ENCODE data around the gene MACC1. TPM values are rescaled to one million over a fixed set of nuclear protein-coding genes. Genes with fewer than 3 reads are reported as not detected.
"Not testable (repeated sequence)": the region's sequence is repeated elsewhere in the genome, so short reads cannot be mapped to it uniquely, and the experiment has no call there.

The MACC1 gene
- total and polyA plus RNA-seq, 5 donors from 2014 or later = 0.12 to 1.0 (median 0.21) TPM; not detected in 2

DNA sequence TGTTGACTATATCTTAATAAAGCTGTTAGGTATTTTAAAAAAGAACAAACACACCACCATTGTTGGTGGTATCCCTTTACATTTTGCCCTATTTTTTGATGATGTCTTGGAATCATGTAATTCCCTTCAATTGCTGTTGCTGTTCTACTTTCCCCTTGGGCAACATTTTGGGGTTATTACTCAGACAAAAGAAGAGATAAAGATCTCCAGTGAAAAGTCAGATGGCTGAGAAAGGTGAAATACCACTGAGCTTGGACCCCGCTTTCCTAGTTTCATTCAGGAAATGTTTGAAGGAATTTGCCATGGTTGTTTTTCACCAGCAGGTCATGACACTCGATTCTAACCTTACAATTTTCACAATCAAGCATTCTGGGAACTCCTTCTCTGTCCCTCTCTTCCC, 84.6 kb downstream of the MACC1 start:
- H3K36me3 Mint-ChIP-seq = no peaks in the 10 kb centered on the region
- no peaks in the 10 kb centered on the region for H3K4me1 ChIP-seq (ENCODE audit: control insufficient read depth, insufficient read depth, low read length, poor library complexity, severe bottlenecking)
- H3K4me3 ChIP-seq (ENCODE audit: low read depth, low read length) = no peak overlapping the region
- peaks cover 0 to 3% (median 0%) of the 10 kb centered on the region in 7 donors for H3K9me3 Mint-ChIP-seq
- DNase-seq (no peak), ATAC-seq (ENCODE audit: low read depth in 2 of 2) (no peak)
- no peak overlapping the region for H3K4me3 Mint-ChIP-seq
- no peak overlapping the region for H3K27ac Mint-ChIP-seq
- no peaks in the 10 kb centered on the region for H3K36me3 ChIP-seq (ENCODE audit: control insufficient read depth, insufficient read depth, low read length)
- H3K9me3 ChIP-seq (ENCODE audit: control insufficient read depth in 2 of 2, low read length in 2 of 2) = no peaks in the 10 kb centered on the region
- H3K4me1 Mint-ChIP-seq = no peaks in the 10 kb centered on the region
- no peaks in the 10 kb centered on the region for H3K27me3 Mint-ChIP-seq
- no peak overlapping the region for H3K27ac ChIP-seq (ENCODE audit: insufficient read depth, low read length, poor library complexity, severe bottlenecking)
- no peaks in the 10 kb centered on the region for H3K27me3 ChIP-seq (ENCODE audit: control insufficient read depth, insufficient read depth, low read length)

DNA sequence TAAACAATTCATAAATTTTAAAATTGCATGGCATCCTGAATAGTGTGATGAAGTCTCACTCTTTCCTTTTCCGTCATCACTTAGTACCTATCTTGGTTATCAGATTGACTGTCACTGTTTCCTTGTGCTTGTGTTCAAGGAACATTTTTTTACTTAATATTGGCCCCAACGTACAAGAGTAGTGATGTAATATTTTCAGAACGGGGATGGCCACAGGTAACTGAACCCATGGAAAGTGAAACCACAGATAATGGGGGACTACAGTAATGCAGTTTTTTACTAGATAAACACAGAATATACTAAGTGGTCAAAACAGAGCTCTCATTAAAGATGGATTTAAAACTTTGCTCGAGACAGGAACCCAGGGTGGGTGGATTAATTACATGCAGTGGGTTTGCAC, 85.4 kb downstream of the MACC1 start:
- Mint-ChIP-seq H3K36me3 (no peaks in the 10 kb centered on the region), H3K4me3 (no peak overlapping the region), H3K27me3 (no peaks in the 10 kb centered on the region), H3K27ac (no peak overlapping the region), H3K9me3 (peaks cover 0 to 3% (median 0%) of the 10 kb centered on the region in 7 donors), H3K4me1 (no peaks in the 10 kb centered on the region)
- ATAC-seq (ENCODE audit: low read depth in 2 of 2) (no peak), DNase-seq (no peak)
- Histone ChIP-seq H3K27me3 (ENCODE audit: control insufficient read depth, insufficient read depth, low read length) (no peaks in the 10 kb centered on the region), H3K36me3 (ENCODE audit: control insufficient read depth, insufficient read depth, low read length) (no peaks in the 10 kb centered on the region), H3K4me3 (ENCODE audit: low read depth, low read length) (no peak overlapping the region), H3K9me3 (ENCODE audit: control insufficient read depth in 2 of 2, low read length in 2 of 2) (no peaks in the 10 kb centered on the region), H3K27ac (ENCODE audit: insufficient read depth, low read length, poor library complexity, severe bottlenecking) (no peak overlapping the region), H3K4me1 (ENCODE audit: control insufficient read depth, insufficient read depth, low read length, poor library complexity, severe bottlenecking) (no peaks in the 10 kb centered on the region)

GRCh38 chr7:20129920-20130319, 87.3 kb downstream of the MACC1 start:
- ATAC-seq (ENCODE audit: low read depth in 2 of 2) = no peak
- H3K36me3 Mint-ChIP-seq = no peaks in the 10 kb centered on the region
- H3K9me3 Mint-ChIP-seq = peaks cover 0 to 3% (median 0%) of the 10 kb centered on the region in 7 donors
- no peak overlapping the region for H3K27ac Mint-ChIP-seq
- Histone ChIP-seq H3K9me3 (ENCODE audit: control insufficient read depth in 2 of 2, low read length in 2 of 2) (no peaks in the 10 kb centered on the region), H3K27ac (ENCODE audit: insufficient read depth, low read length, poor library complexity, severe bottlenecking) (no peak overlapping the region), H3K36me3 (ENCODE audit: control insufficient read depth, insufficient read depth, low read length) (no peaks in the 10 kb centered on the region), H3K4me3 (ENCODE audit: low read depth, low read length) (no peak overlapping the region), H3K4me1 (ENCODE audit: control insufficient read depth, insufficient read depth, low read length, poor library complexity, severe bottlenecking) (no peaks in the 10 kb centered on the region), H3K27me3 (ENCODE audit: control insufficient read depth, insufficient read depth, low read length) (no peaks in the 10 kb centered on the region)
- H3K4me1 Mint-ChIP-seq = no peaks in the 10 kb centered on the region
- no peaks in the 10 kb centered on the region for H3K27me3 Mint-ChIP-seq
- no peak for DNase-seq
- no peak overlapping the region for H3K4me3 Mint-ChIP-seq

GRCh38 chr7:20128001-20128400, 89.2 kb downstream of the MACC1 start:
- Histone ChIP-seq H3K4me3 (ENCODE audit: low read depth, low read length) (no peak overlapping the region), H3K27ac (ENCODE audit: insufficient read depth, low read length, poor library complexity, severe bottlenecking) (no peak overlapping the region), H3K9me3 (ENCODE audit: control insufficient read depth in 2 of 2, low read length in 2 of 2) (no peaks in the 10 kb centered on the region), H3K36me3 (ENCODE audit: control insufficient read depth, insufficient read depth, low read length) (no peaks in the 10 kb centered on the region), H3K4me1 (ENCODE audit: control insufficient read depth, insufficient read depth, low read length, poor library complexity, severe bottlenecking) (no peaks in the 10 kb centered on the region), H3K27me3 (ENCODE audit: control insufficient read depth, insufficient read depth, low read length) (no peaks in the 10 kb centered on the region)
- peak overlapping the region in 1 of 3 donors; percentile 6 for H3K27ac Mint-ChIP-seq
- DNase-seq (no peak), ATAC-seq (ENCODE audit: low read depth in 2 of 2) (no peak)
- H3K4me3 Mint-ChIP-seq = no peak overlapping the region
- peaks cover 0 to 3% (median 0%) of the 10 kb centered on the region in 7 donors for H3K9me3 Mint-ChIP-seq
- H3K36me3 Mint-ChIP-seq = no peaks in the 10 kb centered on the region
- no peaks in the 10 kb centered on the region for H3K4me1 Mint-ChIP-seq
- no peaks in the 10 kb centered on the region for H3K27me3 Mint-ChIP-seq

DNA sequence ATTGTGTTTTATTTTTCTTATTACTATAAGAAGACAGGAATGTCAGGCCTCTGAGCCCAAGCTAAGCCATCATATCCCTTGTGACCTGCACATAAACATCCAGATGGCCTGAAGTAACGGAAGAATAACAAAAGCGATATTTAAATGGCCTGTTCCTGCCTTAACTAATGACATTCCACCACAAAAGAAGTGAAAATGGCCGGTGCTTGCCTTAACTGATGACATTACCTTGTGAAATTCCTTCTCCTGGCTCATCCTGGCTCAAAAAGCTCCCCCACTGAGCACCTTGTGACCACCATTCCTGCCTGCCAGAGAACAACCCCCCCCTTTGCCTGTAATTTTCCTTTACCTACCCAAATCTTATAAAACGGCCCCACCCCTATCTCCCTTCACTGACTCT, 91.1 kb downstream of the MACC1 start:
- not testable (repeated sequence) for H3K4me1 Mint-ChIP-seq, H3K4me3 Mint-ChIP-seq

GRCh38 chr7:20124087-20124486, 93.1 kb downstream of the MACC1 start:
- not testable (repeated sequence) for H3K27ac ChIP-seq (ENCODE audit: insufficient read depth, low read length, poor library complexity, severe bottlenecking); ATAC-seq (ENCODE audit: low read depth in 2 of 2); H3K27me3 Mint-ChIP-seq; H3K36me3 ChIP-seq (ENCODE audit: control insufficient read depth, insufficient read depth, low read length); H3K27ac Mint-ChIP-seq; H3K4me3 ChIP-seq (ENCODE audit: low read depth, low read length); H3K36me3 Mint-ChIP-seq; H3K4me1 Mint-ChIP-seq; H3K27me3 ChIP-seq (ENCODE audit: control insufficient read depth, insufficient read depth, low read length); H3K4me1 ChIP-seq (ENCODE audit: control insufficient read depth, insufficient read depth, low read length, poor library complexity, severe bottlenecking); H3K4me3 Mint-ChIP-seq; H3K9me3 ChIP-seq (ENCODE audit: control insufficient read depth in 2 of 2, low read length in 2 of 2); H3K9me3 Mint-ChIP-seq; DNase-seq

More for the DNA sequence above, 91.1 kb downstream of the MACC1 start:
- H3K27me3 Mint-ChIP-seq; H3K4me1 ChIP-seq (ENCODE audit: control insufficient read depth, insufficient read depth, low read length, poor library complexity, severe bottlenecking); H3K27ac Mint-ChIP-seq; H3K36me3 Mint-ChIP-seq; H3K27me3 ChIP-seq (ENCODE audit: control insufficient read depth, insufficient read depth, low read length); ATAC-seq (ENCODE audit: low read depth in 2 of 2); H3K9me3 Mint-ChIP-seq; H3K27ac ChIP-seq (ENCODE audit: insufficient read depth, low read length, poor library complexity, severe bottlenecking); H3K9me3 ChIP-seq (ENCODE audit: control insufficient read depth in 2 of 2, low read length in 2 of 2); H3K36me3 ChIP-seq (ENCODE audit: control insufficient read depth, insufficient read depth, low read length); DNase-seq; H3K4me3 ChIP-seq (ENCODE audit: low read depth, low read length): not testable (repeated sequence)

- H3K9me3 Mint-ChIP-seq; DNase-seq; H3K36me3 Mint-ChIP-seq; H3K4me1 Mint-ChIP-seq; H3K27ac Mint-ChIP-seq; H3K9me3 ChIP-seq (ENCODE audit: control insufficient read depth in 2 of 2, low read length in 2 of 2); H3K4me3 Mint-ChIP-seq; H3K27me3 ChIP-seq (ENCODE audit: control insufficient read depth, insufficient read depth, low read length); H3K36me3 ChIP-seq (ENCODE audit: control insufficient read depth, insufficient read depth, low read length); H3K4me1 ChIP-seq (ENCODE audit: control insufficient read depth, insufficient read depth, low read length, poor library complexity, severe bottlenecking); H3K27ac ChIP-seq (ENCODE audit: insufficient read depth, low read length, poor library complexity, severe bottlenecking); H3K4me3 ChIP-seq (ENCODE audit: low read depth, low read length); H3K27me3 Mint-ChIP-seq; ATAC-seq (ENCODE audit: low read depth in 2 of 2): not testable (repeated sequence)
These were observed 94.4 kb downstream of the MACC1 start for GRCh38 chr7:20122653-20123316.

GRCh38 chr7:20122073-20122472, 95.1 kb downstream of the MACC1 start:
- Mint-ChIP-seq H3K27ac (no peak overlapping the region), H3K36me3 (no peaks in the 10 kb centered on the region), H3K9me3 (peaks cover 0 to 2% (median 0%) of the 10 kb centered on the region in 7 donors), H3K4me3 (no peak overlapping the region), H3K4me1 (no peaks in the 10 kb centered on the region), H3K27me3 (no peaks in the 10 kb centered on the region)
- H3K36me3 ChIP-seq (ENCODE audit: control insufficient read depth, insufficient read depth, low read length) = no peaks in the 10 kb centered on the region
- ATAC-seq (ENCODE audit: low read depth in 2 of 2) (no peak), DNase-seq (no peak)
- H3K4me1 ChIP-seq (ENCODE audit: control insufficient read depth, insufficient read depth, low read length, poor library complexity, severe bottlenecking) = no peaks in the 10 kb centered on the region
- H3K27me3 ChIP-seq (ENCODE audit: control insufficient read depth, insufficient read depth, low read length) = no peaks in the 10 kb centered on the region
- H3K9me3 ChIP-seq (ENCODE audit: control insufficient read depth in 2 of 2, low read length in 2 of 2) = no peaks in the 10 kb centered on the region
- H3K4me3 ChIP-seq (ENCODE audit: low read depth, low read length) = no peak overlapping the region
- no peak overlapping the region for H3K27ac ChIP-seq (ENCODE audit: insufficient read depth, low read length, poor library complexity, severe bottlenecking)
